CD4-positive, alpha-beta T cell treated with Interleukin-2 at 100 ng/mL for 4 hours (primary cell): ENCODE results near the gene ST6GALNAC3.

Experiments
- DNase-seq: peaks from one replicate; pipeline ENCODE4 v3.0.0-alpha.2; 2020; ENCODE audit warnings: low spot score

The ST6GALNAC3 gene

DNA sequence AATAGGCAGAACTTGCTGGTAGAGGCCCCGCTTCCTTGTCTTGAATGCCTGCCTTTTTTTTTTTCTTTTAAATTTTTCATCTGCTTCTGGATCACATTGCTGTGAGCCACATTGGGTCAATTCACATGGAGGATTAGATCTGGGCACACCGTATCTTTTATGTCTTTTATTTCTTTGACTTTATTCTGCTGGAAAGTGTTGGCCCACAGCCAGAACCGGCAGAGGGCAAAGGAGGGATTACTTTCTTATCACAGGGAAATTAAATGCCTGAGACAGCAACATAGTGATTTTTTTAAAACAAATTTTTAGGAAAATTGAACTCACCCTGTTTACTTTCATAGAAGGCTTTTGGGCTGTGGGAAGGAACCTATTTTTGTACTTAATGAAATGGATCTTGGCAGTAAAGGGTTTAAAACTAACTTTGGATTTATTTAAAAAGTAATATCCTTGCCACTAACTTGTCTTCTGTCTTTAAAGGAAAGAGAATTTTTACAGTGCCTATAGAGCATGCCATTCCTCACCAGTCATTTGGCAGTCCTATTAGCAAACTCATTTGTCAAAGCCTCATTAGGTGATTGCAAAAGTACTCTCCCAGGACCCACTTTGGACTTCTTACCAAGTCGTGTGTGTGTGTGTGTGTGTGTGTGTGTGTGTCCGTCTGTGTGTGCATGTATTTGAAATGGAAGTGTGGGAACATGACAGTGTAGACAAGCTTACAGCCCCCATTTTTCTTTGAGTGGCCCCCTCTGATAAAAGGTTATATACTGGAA lies 68.4 kb downstream of the ST6GALNAC3 start:
- no peak for DNase-seq

DNA sequence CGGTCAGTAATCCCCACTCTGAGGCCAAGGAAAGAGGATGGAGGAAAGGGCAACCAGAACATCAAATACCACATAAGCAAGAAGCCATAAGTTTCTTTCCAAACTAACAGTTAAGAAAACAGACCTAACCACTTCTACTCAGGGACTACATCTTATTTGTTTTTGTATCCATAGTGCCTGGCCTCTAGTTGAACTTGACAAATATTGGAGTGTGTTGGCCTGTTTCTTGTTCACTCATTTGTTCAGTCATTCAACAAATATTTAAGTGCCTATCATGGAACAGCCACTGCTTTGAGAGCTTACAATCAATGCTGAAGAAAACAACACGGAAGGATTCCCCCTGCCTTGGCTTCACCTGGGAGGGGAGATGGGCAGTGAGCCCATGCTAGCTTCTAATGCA lies 69.7 kb downstream of the ST6GALNAC3 start:
- DNase-seq, result no peak

DNA sequence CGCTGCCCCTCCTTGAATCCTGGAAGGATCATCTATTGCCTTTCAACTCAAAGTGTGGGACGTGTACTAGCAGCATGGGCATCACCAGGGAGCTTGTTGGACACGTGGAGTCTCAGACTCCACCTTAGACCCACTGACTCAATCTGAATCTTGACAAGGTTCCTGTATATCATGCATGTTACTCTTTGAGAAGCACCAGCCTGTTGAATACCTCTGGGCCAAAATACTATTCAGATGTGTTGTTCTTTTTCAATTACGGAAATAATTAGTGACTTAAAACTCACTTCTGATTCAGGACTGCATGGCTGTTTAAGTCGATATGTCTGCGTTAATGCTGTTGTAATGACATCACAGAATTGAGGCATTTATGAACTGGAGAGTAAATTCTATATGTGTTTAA lies 70.8 kb downstream of the ST6GALNAC3 start:
- DNase-seq, result no peak

DNA sequence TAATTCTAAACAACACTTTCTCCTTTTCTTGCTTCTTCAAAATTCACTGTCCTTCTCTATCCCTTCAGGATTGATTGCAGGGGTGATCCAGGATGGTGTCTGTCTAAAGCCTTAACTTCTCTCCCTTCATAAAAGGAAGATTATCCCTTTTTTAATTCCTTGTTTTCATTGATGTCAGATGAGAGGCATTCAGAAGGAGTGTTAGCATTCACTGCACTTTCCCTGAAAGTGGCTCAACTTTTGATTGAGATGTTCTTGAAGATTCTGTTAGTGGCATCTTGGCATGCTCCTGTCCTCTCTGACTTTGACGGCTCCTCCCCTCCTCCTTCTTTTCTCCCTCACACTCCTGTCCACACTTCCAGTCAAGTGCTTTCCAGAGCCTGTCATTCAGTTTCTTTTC lies 71.6 kb downstream of the ST6GALNAC3 start:
- no peak for DNase-seq

DNA sequence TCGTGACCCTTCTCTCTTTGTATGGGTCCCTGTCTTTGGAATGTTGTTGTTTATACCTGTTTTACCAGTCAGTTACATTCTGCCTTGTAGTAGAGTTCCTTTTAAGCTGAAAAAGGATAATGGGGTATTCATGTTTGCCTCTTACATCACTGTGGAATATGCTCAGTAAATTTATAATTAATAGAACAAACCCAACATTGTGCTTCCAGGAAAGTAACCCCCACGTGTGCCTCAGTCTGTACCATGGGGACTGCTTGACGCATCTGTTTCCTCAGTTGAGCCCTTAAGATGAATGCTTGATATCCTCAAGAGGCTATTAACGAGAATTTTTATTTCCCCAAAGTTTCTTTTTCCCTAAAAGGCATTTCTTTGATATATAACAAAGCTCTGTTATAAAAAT lies 73.4 kb downstream of the ST6GALNAC3 start:
- DNase-seq, result no peak

DNA sequence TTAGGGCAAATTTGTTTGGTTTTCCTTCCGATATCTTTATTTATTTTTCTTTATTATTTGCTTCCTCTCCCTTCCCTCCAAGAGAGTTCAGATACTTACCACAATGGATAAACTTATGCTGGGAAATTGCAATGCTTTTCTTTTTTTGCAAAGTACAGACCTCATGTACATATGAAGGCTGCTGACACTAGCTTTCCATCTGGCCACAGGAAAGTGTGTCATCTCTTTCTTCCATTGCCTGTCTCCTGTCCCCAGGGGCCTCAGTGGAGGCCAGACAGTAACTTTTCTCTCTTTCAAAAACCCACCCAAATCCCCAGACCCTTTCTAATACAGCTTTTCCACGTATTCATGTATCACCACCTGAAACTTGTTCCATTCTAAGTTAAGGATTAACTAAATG lies 73.9 kb downstream of the ST6GALNAC3 start:
- DNase-seq, result no peak

DNA sequence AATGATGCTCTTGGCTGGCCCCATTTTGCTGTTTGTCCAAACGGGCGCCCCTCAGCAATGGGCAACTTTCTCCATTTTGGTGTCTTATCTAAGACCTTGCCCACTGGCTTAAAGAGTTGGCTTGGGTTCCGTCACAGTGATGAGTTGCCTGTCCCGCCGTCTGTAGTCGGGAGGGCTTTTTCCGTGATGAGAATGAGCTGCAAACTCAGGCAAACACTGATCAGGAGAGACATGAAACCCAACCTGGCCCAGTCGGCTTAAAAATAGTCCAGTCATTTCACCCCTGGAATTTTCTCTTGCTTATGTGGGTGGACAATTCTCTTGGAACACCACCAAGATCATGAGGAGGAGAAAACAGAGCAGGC lies 79.3 kb downstream of the ST6GALNAC3 start:
- no peak for DNase-seq

DNA sequence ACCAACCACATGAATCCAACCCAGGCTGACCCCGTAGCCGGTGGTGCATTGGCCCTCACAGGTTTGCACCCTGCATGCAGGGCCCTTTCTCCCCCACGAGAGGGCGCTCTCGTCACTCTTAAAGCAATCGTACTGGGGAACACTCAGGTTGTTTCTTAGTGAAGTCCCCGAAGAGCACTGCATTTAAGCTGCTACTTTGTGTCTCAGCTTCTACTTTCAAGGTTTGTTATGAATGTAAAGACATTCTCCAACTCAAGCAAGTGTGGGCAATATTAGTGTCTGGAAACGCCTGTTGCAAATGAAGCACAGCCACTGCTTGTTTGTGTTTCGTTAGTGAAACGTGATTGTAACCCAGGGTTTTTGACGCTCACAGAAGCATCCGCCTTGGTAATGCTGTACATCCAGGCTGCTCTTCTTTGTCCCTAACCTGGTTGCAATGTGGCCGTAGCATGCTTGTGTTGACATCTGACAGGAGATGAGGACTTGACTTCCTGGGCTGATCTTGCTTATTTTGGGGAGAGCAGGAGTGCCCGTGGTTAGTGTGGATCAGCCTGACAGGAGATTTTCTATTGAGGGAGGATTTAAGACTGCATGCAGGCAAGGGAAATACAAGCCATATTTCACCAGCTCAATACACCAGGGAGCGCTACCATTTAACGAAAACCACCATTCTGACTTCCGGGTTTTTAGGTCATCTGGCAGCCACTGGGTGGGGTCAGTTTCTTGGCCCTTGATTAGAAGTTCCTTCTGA lies 79.8 kb downstream of the ST6GALNAC3 start:
- peak; percentile 82 for DNase-seq

DNA sequence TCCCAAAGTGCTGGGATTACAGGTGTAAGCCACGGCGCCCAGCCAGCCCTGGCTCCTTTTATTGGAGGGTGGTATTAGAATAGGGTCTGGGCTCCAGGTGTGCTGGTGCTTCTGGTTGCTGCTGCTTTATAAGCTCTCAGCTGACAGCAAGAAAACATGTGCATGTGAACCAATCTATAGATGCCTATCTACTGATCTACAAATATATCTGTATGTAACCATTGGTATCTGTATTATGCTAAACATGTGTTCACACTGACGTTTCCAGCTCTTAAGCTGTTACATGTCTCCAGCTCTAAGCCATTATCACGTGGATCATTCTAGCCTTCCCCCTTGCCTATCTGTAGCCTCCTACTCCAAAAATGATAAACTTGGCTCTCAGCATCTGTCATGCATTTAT lies 82.4 kb downstream of the ST6GALNAC3 start:
- DNase-seq, result no peak

DNA sequence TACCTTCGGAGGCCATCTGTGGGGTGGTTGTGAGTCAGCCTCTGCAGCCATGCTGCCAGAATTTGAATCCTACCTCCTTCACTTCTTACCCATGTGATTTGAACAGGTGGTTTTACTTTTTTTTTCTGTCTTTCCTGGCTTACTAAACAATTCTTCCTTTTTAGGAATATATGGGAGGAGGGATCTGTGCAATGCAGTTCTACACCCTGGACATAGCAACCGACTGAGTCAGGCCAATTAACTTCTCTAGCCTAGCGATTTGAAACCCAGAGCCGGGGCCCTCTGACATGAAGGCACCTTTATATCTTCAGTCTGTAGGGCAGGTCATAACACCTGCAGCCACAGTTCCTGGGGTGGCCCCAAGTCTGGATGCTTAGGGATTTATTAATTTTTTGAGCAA lies 83.6 kb downstream of the ST6GALNAC3 start:
- DNase-seq, result no peak

DNA sequence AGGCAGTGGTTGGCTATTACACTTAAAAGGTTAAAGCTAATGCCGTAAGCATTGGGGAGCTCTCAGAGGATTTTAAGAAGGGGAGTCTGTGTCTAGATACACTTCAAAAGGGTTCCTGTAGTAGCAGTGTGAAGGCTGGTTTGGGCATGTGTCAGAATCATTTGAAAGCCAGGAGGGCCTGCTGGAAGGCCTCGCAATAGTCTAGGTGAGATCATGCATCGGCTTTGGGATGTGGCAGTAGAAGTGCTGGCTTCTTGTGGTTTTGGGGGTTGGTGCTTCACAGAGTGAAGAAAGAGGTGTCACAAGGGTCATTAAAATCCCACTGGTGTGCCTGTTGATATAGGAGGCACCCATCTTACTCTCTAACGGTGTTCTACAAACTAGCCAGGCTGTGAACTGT lies 85.7 kb downstream of the ST6GALNAC3 start:
- DNase-seq, result no peak

DNA sequence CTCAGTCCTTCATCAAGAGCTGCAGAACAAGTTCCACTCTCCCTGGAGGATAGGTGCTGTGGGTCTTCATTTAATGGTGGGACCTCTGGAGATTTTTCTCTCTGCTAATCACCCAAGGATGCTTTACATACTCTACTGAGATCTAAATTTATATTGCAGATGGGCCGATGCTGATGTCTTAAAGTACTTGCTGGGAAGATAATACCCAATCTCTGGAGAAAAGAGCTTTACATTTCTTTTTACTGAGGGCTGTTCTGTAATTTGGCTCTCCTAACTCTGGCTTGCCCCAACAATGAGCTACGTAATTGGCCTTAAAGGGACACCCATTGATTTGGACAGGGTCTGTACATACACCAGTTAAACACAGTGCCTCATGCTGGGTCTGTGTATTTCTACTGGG lies 86.9 kb downstream of the ST6GALNAC3 start:
- DNase-seq, result no peak

DNA sequence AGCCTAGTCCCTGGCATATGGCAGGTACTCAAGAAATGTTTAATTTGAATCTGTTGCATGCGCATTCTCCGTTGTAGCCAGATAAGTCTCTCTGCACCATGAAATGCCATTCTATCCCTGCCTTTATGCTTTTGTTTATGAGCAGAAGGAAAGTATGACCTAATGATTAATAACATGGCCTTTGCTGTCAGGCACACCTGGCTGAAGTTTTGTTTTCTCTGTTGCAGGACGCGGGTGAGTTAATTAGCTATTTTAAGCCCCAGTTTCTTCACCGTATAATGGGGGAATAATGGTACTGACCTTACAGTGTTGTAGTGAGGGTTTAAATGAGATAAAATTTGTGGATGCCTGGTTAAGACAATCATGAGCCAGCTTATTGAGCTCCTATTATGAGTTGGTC lies 87.7 kb downstream of the ST6GALNAC3 start:
- DNase-seq, result no peak

DNA sequence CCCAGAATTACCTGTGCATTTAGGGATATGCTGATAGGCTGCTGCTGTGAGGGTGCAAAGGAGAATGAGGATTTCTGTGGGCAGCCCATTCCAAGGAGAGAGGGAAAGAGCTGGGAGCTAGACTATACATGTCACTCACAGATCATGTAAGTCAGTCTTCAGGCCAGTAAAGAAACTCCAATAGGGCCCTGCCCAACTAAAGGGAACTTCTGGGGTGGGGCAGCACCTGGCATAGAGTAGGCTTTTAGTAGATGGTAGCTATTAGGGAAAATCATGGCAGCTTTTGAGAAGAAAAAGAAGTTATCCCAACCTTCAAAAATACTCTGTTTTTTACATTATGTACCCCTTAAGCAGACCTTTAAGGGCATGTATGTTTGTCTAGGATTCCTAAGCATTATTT lies 89.6 kb downstream of the ST6GALNAC3 start:
- DNase-seq, result no peak

DNA sequence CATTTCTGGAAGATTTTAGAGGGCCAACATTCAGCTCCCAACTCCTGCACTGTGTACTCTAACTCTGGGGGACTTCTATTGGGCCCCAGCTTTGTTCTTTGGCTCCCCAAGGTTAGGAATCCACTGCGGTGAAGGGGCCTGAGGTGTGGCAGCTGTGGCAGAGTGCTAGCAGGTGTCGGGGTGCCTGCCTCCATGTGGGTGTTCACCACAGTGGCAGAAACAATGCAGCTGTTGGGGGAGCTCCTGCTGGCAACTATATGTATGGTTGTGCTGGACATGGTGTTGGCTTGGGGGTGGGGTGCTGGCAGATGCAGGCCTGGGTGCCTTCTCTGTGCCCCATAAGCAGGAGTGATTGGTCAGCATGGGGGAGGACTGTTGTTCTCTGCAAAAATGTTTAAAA lies 95.5 kb downstream of the ST6GALNAC3 start:
- no peak for DNase-seq

DNA sequence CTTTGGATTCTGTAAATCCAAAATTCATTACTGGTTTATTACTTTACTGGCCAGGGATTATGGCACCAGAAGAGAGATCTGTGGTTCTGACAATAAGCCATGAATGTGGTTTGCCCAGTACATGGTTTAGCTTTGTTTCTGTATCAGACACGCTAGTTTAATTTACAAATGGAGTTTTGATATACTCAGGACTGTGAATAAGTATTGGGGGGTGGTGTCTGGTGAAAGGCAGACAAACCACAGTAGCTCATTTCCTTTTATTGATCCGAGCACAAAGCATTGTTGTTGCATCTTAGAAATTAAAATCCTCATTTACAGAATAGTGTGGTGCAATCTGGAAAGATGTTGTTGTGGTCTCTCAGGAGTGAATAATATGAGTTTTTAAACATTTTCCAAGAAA lies 96.0 kb downstream of the ST6GALNAC3 start:
- no peak for DNase-seq

DNA sequence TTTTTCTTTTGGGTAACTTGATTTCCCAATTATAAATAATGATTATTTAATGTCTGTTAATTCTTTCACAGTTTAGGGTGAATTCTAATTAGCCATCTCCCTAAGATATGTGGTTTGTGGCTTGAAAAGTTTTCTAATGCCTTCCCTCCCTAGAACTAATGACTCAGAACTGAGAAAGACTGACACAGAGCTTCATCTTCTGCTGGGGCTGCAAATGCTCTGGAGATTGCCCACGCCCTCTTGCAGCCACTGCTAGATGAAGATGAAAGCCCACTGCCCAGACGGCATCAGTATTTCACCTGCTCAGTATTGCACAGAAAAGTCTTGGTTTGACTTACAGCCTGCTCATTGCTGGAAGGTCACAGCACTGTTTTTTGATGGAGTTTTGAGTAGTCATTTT lies 101.5 kb downstream of the ST6GALNAC3 start:
- DNase-seq, result no peak

DNA sequence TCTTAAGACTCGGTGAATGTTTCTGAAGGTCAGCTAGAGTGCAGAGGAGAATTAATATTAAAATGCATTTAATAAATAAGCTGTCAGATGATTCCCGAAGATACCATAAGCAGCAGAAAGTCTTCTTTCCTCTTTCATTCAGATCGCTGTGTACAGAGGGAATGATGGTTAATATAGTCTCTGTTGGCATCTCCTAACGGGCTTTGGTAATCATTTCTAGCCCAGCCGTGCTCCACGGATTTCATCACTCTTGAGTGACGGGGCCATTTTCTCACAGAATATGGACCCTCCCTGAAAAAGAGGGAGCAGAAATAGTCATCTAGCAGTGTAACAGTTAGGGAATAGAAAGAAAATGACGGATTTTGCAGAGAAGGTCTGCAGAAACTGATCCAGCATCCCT lies 103.1 kb downstream of the ST6GALNAC3 start:
- no peak for DNase-seq

DNA sequence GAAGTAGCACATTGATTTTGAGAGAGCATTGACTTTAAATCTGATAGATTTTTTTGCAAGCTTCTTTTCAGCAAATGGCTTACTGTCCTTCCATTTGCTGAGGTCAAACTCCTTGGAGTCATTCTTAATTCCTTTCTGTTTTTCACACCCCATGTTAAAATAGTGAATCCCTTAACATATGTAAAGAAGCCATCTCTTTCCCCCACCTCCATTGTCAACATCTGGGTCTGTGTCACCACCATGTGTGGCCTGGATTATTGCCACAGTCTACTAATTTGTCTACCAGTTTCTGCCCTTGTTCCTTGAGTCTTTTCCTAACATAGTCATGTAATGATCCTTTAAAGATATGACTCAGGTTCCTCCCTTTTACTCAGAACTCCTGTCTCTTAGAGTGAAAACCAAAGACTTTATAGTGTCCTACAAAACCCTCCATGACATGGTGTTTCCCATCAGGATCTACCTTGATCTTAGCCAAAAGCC lies 104.7 kb downstream of the ST6GALNAC3 start:
- no peak for DNase-seq

DNA sequence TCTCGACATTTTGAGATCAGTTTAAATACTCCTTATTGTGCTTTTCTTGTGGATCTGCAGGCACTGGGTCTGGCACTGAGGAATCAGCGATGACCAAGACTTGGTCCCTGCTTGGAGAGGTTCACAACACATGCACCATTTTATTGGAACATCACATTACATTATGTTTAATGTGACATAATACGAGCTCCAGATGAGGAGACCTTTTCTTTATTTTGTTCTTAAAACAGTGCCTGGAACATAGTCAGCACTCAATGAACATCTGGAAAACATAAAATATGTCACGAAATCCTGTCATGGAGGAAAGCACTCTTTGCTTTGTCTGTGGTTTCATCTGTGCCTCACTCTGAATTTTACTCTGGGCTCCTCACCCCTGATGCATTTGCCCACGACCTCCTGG lies 110.7 kb downstream of the ST6GALNAC3 start:
- no peak for DNase-seq

DNA sequence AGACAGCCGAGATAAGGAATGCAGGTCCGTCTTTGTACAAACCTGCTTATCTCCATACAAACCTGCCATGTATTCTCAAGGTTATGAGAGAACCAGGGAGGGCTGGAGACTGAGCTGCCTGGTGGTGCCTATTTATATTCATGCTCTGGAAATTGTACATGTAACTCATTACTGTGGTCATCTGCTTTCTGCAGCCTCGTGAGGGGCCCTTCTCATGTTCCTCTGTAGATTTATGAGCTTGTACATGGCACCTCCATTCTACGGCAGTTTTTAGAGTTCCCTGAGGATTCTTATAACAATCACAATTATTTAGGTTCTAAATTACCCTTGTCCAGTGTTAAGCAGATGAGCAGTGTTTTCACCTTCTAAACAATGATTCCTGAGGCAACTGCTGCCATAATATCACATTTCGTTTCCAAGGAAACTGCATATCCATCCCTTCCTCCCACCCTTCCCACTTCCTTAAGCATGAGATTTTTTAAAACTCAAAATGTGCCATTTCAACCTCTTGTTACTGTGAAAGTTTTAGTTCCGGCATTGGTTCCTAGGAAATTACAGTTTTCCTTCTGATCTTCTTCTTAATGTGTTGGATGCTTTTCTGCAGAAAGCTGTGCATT lies 112.1 kb downstream of the ST6GALNAC3 start:
- DNase-seq, result no peak

DNA sequence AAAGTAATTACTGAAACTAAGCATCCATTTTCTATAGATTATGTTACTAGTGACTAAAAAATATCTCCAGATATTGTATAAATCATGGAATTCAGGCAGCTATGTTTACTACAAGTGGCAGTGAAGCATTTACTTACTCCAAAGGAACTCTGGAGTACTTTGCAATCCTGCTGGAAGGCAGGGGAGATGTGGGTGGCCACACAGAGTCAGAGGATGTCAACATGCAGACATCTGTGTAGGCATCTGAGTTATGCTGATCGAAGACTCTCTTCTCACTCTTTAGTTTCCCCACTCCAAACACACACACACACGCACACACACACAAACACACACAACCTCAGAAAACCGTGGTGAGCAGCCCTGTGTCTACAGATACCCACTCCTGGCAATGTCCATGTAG lies 112.9 kb downstream of the ST6GALNAC3 start:
- no peak for DNase-seq

DNA sequence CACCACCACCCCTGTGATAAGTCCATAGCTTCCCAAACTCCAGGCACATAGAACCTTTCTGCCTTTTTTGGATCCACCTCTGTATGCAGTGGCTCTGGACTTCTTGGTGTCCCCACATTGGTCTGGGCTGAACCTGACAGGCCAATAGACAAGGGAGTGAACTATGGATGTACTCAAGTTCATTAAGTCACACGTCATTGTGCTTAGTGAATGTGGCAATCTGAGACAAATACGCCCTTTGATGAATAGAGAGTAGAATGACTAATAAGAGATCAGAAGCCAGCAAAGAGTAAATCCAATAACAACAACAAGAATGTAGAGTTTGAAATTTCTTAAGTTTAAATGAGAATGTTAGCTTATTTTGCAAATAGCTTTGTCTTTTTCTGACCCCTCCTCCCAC lies 114.8 kb downstream of the ST6GALNAC3 start:
- DNase-seq, result no peak
